ENCODE measurements around the gene SPATA9. TPM values are rescaled to one million over a fixed set of nuclear protein-coding genes. Genes with fewer than 3 reads are reported as not detected.

The SPATA9 gene
- total RNA-seq, 1 donor from 2014 or later, result not detected

DNA sequence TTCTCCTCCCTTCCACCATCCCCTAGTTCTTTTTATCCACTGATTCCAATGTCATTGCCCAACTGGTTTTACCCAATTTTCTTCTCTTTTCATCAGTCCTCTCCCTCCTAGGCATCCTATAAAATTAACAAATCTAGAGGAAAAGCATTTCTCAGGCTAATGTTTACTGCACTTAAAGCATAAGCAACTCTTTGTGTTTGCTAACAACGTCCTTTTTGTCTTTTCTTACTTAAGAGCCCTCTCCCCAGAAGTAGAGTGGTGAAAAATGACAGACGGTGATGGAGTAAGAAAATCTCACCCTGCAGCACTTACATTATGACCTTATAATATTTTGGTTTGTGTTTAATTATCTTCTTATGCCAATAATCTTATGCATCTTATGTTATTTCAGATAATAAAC lies 1.6 kb upstream of the SPATA9 start:
- no peak for DNase-seq (ENCODE audit: low read depth in 2 of 2)

DNA sequence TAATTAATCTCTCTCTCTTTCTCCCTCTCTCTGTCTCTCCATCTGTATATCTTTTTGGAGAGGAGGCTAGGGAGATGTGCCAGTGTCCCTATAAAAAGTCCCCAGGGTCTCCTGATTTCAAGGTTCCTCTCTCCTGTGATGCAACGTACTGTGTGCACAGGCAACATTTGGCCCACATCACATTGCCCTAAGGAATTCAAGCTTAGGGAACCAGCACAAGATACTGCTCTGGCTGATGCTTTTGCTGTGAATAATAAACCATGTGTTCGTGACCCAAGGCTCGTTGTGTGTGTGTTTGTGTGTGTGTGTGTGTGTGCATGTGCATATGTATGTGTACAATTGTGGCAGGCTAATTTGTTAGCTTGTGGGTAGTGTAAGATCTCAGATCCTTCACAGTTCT lies 9.7 kb downstream of the SPATA9 start:
- DNase-seq (ENCODE audit: low read depth in 2 of 2), result no peak

DNA sequence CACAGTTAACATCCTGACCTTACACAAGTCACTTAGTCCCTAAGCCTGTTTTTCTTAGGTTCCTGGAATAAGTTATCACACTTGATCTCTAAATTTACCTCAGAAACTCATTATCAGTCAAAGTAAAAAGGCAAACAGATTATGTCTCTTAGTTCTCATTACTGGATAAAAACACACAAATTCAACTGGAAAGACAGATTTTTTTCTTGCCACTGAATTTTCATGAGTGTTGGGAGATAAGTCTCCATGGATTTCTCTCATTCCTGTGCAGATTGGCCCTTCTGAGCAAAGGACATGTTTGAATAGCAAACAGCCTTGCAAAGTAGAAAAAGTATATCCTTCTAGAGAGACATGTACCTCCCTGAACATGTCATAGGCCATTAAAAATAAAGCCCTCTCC lies 10.2 kb downstream of the SPATA9 start:
- DNase-seq (ENCODE audit: low read depth in 2 of 2), result no peak

DNA sequence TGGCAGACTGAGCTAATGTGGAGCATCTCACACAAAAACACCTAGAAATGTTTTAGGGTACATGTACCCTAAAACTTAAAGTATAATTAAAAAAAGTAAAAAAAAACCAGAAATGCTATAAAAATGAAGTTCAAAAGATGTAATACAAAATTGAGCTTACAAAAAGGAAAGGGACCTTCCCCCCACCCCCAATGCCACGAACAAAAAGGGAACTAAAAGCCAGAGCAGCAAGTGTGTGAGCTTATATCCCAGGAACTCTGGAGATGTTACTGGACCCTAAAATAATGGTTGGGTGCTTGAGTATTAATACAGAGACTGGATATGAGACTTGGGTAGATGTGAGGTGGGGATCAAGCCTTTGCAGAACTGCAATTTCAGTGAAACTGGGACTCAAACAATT lies 11.0 kb downstream of the SPATA9 start:
- no peak for DNase-seq (ENCODE audit: low read depth in 2 of 2)

DNA sequence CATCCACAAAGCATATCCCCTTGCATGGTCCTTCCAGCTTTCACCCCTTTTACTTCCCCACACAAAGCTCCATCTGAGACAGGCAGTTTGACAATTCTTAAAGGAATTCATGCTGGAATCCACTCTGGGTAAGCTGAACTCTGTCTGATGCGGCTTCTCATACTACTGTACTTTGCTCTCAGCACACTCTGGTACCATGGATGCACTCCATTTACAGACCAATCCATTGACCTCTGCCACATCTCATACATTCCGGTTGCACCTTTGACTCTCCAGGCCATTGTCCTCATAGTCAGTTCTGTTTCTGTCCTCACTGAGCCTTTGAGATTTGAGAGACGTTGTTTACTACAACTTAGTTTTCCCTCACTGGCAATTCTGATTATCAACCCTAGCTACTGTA lies 12.2 kb downstream of the SPATA9 start:
- DNase-seq (ENCODE audit: low read depth in 2 of 2), result no peak

DNA sequence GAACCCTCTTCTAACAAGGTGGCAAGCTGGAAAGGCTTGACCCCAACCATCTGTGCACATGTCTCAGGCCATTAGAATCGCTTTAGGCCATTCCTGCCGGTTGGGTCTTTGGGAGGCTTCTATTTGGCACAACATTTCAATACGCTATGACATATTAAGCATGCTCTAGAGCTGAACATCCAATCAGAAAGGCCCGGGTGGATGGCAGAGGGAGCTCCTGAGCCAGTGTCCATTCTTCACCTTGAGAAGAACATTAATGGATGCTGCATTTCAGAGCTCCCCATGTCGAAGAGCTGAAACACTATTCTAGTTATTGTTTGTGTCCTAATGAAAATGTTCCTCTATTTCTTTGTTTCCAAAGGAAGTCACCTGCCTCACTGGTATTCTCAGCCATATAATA lies 12.8 kb downstream of the SPATA9 start:
- DNase-seq (ENCODE audit: low read depth in 2 of 2), result no peak

DNA sequence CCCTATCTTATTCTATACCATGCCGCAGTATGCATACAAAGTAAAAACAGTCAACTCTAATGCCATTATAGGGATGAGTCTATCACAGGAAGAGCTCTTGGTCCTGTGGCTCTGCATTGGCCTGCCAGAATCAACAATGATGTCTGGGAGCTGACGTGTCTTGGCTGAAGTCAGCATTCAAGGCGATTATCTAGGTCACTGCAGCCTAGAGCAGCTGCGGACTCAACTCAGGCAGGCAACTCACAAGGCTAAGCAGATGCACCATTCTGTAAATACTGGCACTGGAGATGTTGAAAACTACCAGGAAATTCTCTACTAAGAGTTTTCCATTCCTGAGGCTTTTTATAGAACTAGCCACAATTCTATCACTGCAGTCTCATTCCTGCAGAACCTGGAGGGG lies 13.3 kb downstream of the SPATA9 start:
- peak; percentile 63 to 93 for DNase-seq (ENCODE audit: low read depth in 2 of 2)

DNA sequence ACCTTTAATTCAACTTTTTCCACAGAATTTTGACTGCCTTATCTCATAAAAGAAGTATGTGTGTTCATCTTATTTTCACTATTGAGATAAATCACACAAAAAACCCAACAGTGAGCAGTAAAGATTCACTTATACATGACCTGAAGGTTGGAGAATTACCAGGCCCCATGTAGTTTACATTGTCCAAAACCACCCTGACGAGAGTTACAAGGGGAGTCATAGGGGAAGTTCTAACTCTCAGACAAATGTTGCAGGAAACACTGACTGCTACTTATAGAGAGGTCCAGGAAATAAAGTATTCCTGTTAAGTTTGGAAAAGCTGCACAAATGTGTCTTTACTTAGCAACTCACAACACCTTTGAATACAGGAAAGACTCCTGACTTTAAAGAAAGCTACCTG lies 14.1 kb downstream of the SPATA9 start:
- DNase-seq (ENCODE audit: low read depth in 2 of 2), result peak in 1 of 2 donors; percentile 78

DNA sequence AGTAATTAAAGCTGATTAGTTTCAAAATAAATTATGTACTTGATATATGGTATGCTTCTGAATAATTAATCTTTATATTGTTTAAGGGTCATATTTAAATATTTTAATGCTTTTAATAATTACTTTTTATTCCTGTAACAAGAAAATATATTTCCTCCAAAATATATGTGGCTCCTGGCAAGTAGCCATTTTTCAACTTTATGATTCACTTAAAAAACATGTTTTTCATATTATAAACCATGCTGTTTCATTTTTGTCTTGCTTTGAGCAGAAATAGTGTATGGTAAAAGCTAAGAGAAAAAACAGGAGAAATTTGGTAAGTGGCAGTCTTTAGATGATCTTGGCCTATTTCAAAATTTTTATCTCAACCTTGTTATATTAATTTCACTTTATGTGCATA lies 14.6 kb downstream of the SPATA9 start:
- peak; percentile 19 for DNase-seq (ENCODE audit: low read depth in 2 of 2)

DNA sequence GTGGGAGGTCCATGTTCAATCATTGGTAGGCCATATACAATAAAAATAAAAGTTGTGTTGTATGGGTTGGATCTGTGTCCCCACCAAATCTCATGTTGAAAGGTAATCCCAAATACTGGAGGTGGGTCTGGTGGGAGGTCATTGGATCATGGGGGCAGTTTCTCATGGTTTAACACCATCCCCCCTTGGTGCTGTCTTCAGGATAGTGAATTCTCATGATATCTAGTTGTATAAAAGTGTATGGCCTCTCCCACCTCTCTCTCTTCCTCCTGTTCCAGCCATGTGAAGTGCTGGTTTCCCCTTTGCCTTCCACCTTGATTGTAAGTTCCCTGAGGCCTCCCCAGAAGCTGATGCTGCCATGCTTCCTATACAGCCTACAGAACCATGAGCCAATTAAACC lies 15.1 kb downstream of the SPATA9 start:
- no peak for DNase-seq (ENCODE audit: low read depth in 2 of 2)

DNA sequence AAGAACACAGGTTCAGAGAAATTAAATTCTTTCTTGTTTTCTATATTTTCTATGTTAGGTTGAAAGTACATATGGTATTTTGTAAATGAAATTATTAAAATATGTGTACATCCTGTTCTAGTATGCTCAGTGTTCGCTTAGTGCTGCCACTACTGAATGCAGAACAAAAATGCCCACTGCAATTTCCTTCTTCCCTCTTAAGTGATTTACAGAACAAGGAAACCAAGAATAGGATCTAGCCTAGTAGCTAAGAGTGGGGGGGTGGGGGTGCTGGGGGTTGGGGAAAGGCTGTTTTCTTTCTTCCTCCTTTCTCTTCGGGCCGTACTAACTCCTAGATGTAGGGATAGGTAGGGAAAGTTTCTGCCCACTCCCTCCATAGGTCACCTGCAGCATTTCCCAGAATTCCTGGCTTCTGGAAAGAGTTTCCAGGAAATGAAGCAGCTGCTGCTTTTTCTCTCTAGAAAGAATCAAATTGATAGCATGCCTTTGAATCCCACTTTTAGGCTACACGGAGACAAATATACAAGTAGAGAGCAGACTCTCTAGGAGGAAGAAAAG lies 15.7 kb downstream of the SPATA9 start:
- DNase-seq (ENCODE audit: low read depth in 2 of 2), result no peak

DNA sequence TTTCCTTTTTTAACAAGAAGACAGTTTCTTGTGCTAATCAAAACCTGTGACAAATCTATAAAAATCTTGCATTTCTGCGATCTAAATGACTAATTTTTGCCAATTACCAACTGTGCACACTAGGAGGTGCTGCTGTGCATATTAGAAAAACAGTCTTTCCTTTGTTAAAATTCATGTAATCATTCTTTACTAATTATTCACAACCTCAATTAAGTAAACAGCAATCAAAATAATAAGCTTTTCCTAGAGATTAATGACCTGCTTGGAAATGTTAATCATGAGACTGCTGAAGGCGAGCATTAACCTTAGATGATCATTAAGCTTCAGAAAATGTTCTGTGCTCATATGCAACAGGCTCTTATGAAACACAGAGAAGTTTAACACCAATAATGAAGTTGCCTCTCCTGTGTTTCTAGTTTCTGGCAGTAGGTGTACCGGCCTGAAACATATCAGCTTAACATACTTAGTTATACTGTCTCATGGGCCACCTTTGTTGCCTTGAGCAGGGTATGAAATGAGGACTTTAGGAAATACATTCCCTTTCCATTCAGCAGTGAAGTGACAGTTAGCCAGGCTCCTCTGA lies 18.5 kb downstream of the SPATA9 start:
- peak; percentile 41 to 51 for DNase-seq (ENCODE audit: low read depth in 2 of 2)

DNA sequence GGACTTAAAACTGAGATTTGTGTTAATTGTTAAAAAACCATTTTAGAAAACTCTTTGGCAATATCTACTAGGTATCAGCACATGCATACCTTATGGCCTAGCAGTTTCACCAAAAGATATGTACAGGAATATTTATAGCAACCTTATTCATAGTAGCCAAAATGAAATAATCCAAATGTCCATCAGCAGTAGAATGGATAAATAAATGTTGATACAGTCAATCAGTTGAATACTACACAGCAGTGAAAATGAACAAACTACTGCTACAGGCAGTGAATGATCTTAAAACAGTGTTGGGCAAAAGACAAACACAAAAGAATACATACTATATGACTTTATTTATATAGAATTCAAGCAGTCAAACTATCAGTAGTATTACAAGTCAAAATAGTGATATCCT lies 19.8 kb downstream of the SPATA9 start:
- DNase-seq (ENCODE audit: low read depth in 2 of 2), result no peak

DNA sequence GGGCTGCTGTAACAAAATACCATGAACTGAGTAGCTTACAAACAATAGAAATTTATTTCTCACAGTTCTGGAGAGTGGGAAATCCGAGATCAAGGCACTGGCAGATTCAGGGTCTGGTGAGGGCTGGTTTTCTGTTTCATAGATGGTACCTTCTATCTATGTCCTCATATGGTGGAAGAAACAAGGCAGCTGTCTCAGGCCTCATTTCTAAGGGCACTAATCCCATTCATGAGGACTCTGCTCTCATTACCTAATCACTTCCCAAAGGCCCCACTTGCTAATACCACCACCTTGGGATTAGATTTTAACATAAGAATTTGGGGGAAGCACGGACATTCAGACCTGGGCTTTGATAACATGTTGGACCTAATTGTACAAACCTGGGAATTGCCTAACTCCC lies 22.7 kb downstream of the SPATA9 start:
- DNase-seq (ENCODE audit: low read depth in 2 of 2), result no peak

DNA sequence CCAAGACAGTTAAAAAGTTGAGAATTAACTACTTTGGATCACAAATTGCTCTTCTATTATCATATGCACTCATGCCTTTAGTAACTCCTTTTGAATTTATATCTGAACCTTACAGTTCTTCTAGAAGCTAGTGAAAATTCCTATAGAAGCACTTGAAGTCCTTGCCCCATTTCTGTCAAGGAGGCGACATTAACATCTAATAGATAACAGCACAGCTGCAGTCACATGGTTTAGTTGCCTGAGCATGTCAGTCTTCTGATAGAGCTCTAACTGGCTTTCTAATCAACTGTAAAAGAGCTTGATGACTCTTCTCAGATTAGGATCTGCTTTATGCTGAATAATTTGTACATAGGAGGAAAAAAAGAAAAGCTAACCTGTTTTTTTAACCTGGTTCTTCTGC lies 27.2 kb downstream of the SPATA9 start:
- no peak for DNase-seq (ENCODE audit: low read depth in 2 of 2)

DNA sequence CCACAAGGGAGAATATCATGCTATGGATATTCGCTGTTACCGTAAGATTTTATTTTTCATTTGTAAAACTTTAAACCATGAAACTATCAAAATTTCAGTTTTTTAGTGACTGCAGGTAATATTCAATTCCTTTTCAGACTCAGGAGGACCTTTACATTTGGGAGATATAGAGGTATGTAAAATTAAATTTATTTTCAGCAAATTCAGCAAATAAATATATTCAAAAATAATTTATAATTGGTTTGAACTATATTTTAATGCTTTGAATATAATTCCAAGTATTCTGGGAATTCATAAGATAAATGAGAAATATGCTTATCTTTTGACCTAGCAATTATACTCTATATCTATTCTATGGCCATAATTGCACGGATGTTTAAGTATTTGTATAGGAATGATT lies 28.6 kb downstream of the SPATA9 start:
- no peak for DNase-seq (ENCODE audit: low read depth in 2 of 2)

DNA sequence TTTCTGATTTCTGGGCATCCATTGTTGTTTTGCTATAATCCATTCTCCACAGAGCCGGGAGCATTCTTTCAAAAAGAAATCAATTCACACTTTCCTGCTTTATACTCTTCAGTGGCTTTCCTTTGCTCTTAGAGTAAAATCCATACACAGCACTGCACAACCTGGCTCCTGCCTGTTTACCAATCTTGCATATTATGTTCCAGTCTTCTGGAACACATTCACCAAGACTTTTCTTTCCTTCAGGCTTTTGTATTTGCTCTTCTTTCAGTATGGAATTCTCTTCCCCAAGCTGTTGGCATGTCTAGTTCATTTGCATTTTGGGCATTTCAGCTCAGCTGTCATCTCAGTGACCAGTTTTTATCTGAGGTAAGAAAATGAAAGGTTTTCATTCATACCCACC lies 29.9 kb downstream of the SPATA9 start:
- no peak for DNase-seq (ENCODE audit: low read depth in 2 of 2)

DNA sequence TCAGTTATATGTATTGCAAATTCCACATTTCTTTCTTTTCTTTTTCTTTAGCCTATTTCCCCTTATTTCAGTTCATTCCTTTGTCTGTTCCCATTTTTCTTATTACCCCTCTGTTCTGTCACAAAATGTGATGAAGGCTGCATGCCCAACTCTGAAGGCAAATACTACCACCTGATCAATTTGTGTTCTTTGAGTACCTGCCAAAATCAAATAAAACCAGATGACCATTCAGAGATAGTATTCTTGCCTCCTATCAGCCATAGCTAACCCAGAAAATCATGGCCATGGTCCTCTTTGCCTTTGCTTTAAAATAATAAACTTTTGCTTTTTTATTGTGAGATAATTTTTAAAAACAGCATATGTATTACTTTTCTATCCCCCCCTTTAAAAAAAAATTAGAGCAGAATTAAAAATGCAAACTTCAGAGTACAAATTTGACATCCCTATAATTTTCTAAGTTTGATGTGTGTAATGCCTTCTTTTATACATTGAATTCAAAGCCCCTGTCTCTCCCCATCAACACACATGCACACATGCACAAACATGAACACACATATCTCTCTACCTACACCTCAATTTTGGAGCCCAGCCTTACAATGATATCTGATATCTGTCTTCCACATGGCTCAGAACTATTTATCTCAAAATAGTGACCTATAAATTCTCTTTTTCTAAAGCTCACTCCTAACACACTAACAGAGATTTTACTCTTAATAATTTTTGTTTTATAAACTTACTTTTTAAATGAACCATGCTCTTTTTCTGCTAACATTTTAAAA lies 32.8 kb downstream of the SPATA9 start:
- no peak for DNase-seq (ENCODE audit: low read depth in 2 of 2)

DNA sequence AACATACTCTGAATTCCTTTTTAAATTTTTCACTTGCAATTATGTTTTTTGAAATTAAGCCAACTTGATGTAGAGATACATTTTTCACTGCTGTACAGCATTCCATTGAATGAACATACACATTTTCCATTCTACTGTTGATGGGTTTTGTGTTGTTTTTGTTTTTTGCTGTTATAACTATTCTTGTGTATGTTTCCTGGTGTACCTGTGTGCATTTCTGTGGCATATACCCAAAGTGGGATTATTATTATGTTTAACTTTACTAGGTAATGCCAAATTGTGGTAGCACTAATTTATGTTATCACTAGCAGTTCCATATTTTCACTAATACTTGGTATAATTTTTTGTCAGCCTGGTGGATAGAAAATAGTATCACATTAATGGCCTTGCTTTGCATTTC lies 33.5 kb downstream of the SPATA9 start:
- DNase-seq (ENCODE audit: low read depth in 2 of 2), result no peak

DNA sequence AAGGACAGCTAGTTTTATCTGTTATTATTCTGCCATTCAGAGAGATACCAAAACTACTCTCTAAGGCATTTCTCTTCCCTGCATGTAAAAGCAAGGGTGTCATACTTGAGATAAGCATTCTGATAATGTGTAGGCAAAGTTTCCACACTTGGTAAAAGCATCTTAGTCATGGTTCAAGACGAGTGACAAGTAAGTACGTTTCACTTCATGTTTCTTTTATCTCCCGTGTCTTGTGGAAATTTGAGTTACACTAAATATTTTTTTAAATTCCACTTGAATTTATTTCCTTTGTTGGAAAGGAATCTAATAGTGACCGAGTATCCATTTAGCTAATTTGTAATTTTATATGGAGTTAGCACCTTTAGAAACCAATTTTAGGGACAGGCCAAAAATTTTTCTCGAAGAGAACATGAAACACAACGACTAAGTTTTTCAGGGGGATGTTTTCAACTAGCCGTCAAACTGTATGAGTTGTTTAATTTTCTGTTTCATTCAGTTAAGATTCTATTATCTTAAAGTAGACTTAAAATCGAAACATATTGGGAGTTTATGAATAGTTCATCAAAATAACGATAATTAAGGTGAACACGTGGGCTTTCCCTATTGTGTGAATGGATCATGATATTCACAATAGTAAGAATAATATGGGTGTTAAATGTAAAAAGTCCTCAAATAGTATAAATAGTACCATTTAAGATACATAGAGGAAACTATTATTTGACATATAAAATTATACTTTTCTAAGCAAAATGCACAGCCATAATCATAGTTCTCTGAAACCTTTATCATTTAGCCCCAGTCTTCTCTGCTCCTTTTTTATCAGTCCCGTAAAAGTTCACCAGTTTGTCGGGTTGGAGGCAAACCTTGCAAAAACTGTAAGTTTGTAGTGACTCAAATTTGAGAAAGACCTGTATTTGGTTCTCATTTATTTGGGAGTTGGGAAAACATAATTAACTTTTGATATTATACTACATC lies 34.6 kb downstream of the SPATA9 start:
- no peak for DNase-seq (ENCODE audit: low read depth in 2 of 2)

DNA sequence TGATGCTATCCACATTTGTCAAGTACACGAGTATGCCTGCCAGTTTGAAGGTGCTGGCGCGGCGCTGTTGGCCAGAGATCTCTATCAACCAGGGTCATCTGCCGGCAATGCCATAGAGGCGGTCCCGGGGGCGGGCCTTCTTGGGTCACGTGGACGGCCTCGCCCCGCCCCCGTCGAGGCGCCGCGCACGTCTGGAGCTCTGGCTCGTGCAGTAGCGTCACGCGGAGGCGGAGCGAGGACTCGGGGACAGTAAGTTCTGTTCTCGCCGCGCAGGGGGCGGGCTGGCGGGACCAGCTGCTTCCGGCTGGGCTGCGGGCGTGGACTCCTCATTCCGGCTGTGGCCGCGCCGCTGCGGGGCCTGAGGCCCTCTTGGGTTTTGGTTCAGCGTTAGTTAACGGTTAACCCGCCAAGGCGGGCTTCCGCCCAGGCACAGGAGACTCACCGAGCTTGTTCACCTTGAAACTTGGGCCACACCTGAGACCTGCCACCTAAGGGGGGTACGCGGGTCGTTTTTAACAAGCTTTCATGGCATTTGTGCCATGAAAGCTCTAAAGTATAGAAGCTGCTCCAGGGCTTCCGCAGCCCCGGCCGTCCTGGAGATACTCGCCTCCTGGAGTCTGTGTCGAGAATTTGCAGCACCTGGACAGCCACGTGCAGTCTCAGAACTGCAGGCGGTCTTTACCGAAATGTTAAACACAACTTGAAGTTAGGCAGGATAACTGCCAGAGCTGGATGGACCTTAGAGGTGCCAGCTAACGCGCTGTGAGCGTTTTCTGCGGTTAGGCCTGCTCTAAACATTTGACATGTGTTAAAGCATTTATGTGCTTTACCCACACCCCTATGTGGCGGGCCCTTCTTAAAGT lies 36.0 kb downstream of the SPATA9 start, which contains the start of gene RFESD:
Gene RFESD (plus strand): TSS at position 209 of the 863 bp plus-strand sequence. CDS start 5,495 bp downstream, outside the sequence.
- DNase-seq (ENCODE audit: low read depth in 2 of 2), result peak; percentile 92 to 93
